IPS-18a (cell line): Measurements from ENCODE around the gene PLD5.
A peak's percentile ranks its signal among the peaks of the same experiment; 100 is the strongest.

Source experiments
- H3K27ac ChIP-seq: one replicate; pipeline ENCODE4 v1.5.1; 2013; ENCODE audit warnings: low read length
- H3K27me3 ChIP-seq: one replicate; pipeline ENCODE4 v1.6.1; 2013; ENCODE audit warnings: mild to moderate bottlenecking, low read length; ENCODE audit not compliant: control insufficient read depth, insufficient read depth
- H3K36me3 ChIP-seq: one replicate; pipeline ENCODE4 v1.6.1; 2013; ENCODE audit warnings: low read depth, low read length; ENCODE audit not compliant: control insufficient read depth
- H3K4me1 ChIP-seq: one replicate; pipeline ENCODE4 v1.6.1; 2013; ENCODE audit warnings: low read depth, low read length; ENCODE audit not compliant: control insufficient read depth
- H3K4me3 ChIP-seq: one replicate; pipeline ENCODE4 v1.5.1; 2013; ENCODE audit warnings: low read length
- H3K9ac ChIP-seq: one replicate; pipeline ENCODE4 v1.6.1; 2013; ENCODE audit warnings: mild to moderate bottlenecking, low read length, moderate library complexity
- H3K9me3 ChIP-seq: one replicate; pipeline ENCODE4 v1.6.1; 2013; ENCODE audit warnings: low read depth, low read length; ENCODE audit not compliant: control insufficient read depth

The PLD5 gene

DNA sequence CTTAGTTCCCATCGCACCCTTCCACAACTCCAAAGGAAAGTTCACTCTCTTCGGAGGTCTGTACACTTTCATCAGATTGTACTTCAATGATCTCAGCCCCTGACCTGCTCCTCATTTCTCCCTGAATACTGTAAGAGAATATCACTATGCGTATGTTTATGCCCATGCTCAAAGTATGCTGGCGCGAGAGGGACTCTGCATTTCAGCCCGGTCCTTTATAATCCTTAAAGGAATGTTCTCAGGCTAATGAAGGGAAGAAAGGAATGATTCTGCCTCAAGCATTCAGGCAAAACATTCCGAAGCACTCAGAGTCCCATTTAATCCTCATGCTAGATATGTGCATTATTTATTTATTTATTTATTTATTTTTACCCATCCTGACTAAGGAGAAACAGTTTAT, 76.8 kb downstream of the PLD5 start:
- Histone ChIP-seq H3K27ac (no peak overlapping the region), H3K4me1 (peaks cover 32% of the 10 kb centered on the region), H3K9ac (no peak overlapping the region), H3K36me3 (no peaks in the 10 kb centered on the region), H3K9me3 (no peaks in the 10 kb centered on the region), H3K27me3 (no peaks in the 10 kb centered on the region), H3K4me3 (peak overlapping the region; percentile 21)

GRCh38 chr1:242440757-242441156, 83.7 kb downstream of the PLD5 start:
- H3K4me1 ChIP-seq, result no peaks in the 10 kb centered on the region
- no peak overlapping the region for H3K4me3 ChIP-seq
- no peaks in the 10 kb centered on the region for H3K36me3 ChIP-seq
- H3K9ac ChIP-seq, result no peak overlapping the region
- no peaks in the 10 kb centered on the region for H3K9me3 ChIP-seq
- H3K27ac ChIP-seq, result no peak overlapping the region
- H3K27me3 ChIP-seq, result no peaks in the 10 kb centered on the region

- Histone ChIP-seq H3K9ac (no peak overlapping the region), H3K27me3 (no peaks in the 10 kb centered on the region), H3K4me3 (no peak overlapping the region), H3K4me1 (no peaks in the 10 kb centered on the region), H3K27ac (no peak overlapping the region), H3K9me3 (no peaks in the 10 kb centered on the region), H3K36me3 (no peaks in the 10 kb centered on the region)
Measured at GRCh38 chr1:242435200-242435599, 89.3 kb downstream of the PLD5 start.

DNA sequence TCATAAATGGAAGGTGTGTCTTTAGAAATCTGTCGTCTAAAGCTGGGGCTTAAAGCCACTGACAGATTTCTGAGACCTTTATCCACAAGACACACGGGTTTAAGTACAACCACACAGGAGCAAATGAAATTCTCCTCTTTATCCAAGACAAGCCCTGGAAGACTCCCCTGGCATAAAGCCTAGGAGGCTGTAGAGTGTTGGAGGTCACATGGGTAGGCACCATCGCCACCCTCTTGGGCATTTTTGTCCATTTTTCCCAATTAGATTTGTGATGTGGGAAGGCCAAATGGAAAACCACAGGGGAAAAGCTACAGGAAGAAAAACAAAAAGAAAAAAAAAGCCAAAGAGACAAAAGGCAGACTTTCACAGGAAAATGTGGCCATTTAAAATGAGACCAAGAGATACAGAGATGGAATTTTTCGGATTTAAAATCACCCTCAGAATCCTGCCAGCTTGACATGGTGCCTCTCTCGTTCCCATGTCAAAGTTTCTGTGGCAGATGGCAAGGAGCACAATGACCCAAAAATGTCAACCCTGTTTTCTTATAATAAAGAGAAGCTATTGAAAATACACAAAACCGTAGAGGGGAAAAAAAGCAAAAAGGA, 91.9 kb downstream of the PLD5 start:
- no peak overlapping the region for H3K27ac ChIP-seq
- no peak overlapping the region for H3K4me3 ChIP-seq
- no peaks in the 10 kb centered on the region for H3K4me1 ChIP-seq
- no peaks in the 10 kb centered on the region for H3K36me3 ChIP-seq
- H3K9ac ChIP-seq, result no peak overlapping the region
- no peaks in the 10 kb centered on the region for H3K27me3 ChIP-seq
- no peaks in the 10 kb centered on the region for H3K9me3 ChIP-seq

GRCh38 chr1:242431786-242432185, 92.7 kb downstream of the PLD5 start:
- Histone ChIP-seq H3K4me1 (no peaks in the 10 kb centered on the region), H3K27me3 (no peaks in the 10 kb centered on the region), H3K9ac (no peak overlapping the region), H3K9me3 (no peaks in the 10 kb centered on the region), H3K27ac (no peak overlapping the region), H3K4me3 (no peak overlapping the region), H3K36me3 (no peaks in the 10 kb centered on the region)

GRCh38 chr1:242430956-242431355, 93.5 kb downstream of the PLD5 start:
- no peaks in the 10 kb centered on the region for H3K9me3 ChIP-seq
- H3K36me3 ChIP-seq, result no peaks in the 10 kb centered on the region
- no peak overlapping the region for H3K27ac ChIP-seq
- no peaks in the 10 kb centered on the region for H3K4me1 ChIP-seq
- H3K4me3 ChIP-seq, result no peak overlapping the region
- H3K9ac ChIP-seq, result no peak overlapping the region
- H3K27me3 ChIP-seq, result no peaks in the 10 kb centered on the region

- H3K27ac ChIP-seq, result no peak overlapping the region
- no peak overlapping the region for H3K4me3 ChIP-seq
- no peaks in the 10 kb centered on the region for H3K4me1 ChIP-seq
- H3K9ac ChIP-seq, result no peak overlapping the region
- no peaks in the 10 kb centered on the region for H3K36me3 ChIP-seq
- no peaks in the 10 kb centered on the region for H3K9me3 ChIP-seq
- no peaks in the 10 kb centered on the region for H3K27me3 ChIP-seq
Measured at GRCh38 chr1:242428399-242429190, 95.9 kb downstream of the PLD5 start.

DNA sequence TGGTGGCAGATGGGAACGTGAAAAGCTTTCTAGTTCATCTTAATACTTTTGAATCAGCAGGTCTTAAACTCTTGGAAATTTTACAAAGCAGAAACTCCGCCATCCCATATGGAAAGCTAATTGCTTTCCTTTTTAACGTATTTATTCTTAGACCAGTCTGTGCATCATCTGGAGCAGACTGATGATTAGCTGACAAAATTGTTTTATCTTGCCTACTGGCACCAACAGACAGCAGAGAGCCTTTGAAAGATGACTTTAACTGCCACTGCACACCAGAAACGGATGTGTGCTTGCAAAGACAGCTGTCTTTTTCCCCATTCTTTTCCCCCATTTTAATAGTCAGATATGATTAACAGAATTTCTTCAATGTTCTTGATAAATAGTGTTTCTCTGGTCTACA, 97.0 kb downstream of the PLD5 start:
- H3K27ac ChIP-seq, result no peak overlapping the region
- H3K9me3 ChIP-seq, result no peaks in the 10 kb centered on the region
- no peak overlapping the region for H3K9ac ChIP-seq
- H3K4me1 ChIP-seq, result no peaks in the 10 kb centered on the region
- no peak overlapping the region for H3K4me3 ChIP-seq
- H3K27me3 ChIP-seq, result no peaks in the 10 kb centered on the region
- H3K36me3 ChIP-seq, result no peaks in the 10 kb centered on the region

GRCh38 chr1:242426271-242426905, 98.1 kb downstream of the PLD5 start:
- Histone ChIP-seq H3K9me3 (no peaks in the 10 kb centered on the region), H3K4me3 (no peak overlapping the region), H3K27ac (no peak overlapping the region), H3K9ac (no peak overlapping the region), H3K36me3 (no peaks in the 10 kb centered on the region), H3K4me1 (no peaks in the 10 kb centered on the region), H3K27me3 (no peaks in the 10 kb centered on the region)

- no peaks in the 10 kb centered on the region for H3K9me3 ChIP-seq
- H3K36me3 ChIP-seq, result no peaks in the 10 kb centered on the region
- no peak overlapping the region for H3K9ac ChIP-seq
- no peaks in the 10 kb centered on the region for H3K4me1 ChIP-seq
- H3K27me3 ChIP-seq, result no peaks in the 10 kb centered on the region
- no peak overlapping the region for H3K27ac ChIP-seq
- H3K4me3 ChIP-seq, result no peak overlapping the region
Measured at GRCh38 chr1:242425232-242425631, 99.3 kb downstream of the PLD5 start.

- no peaks in the 10 kb centered on the region for H3K9me3 ChIP-seq
- H3K4me1 ChIP-seq, result peaks cover 9% of the 10 kb centered on the region
- H3K27me3 ChIP-seq, result no peaks in the 10 kb centered on the region
- no peak overlapping the region for H3K9ac ChIP-seq
- no peaks in the 10 kb centered on the region for H3K36me3 ChIP-seq
- H3K4me3 ChIP-seq, result no peak overlapping the region
- H3K27ac ChIP-seq, result no peak overlapping the region
Measured at GRCh38 chr1:242416657-242417056, 107.8 kb downstream of the PLD5 start.

DNA sequence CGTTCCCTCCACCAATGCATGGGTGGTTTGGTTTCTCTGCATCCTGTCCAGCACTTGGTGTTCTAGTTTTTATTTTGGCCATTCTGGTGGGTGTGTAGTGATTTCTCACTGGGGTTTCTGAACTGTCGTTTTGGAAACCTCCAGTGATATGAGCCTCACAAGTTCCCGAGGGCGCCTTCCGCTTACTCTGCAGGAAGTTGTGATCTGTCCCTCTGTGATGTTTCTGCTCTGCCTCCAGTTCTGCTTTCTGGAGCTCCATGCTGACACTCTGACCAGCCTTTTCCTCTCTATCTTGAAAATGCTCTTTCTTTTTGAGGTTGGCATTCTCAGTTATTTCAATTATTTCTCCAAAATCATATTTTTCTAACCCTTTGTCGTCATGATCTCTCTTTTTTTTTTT, 111.6 kb downstream of the PLD5 start:
- H3K4me3 ChIP-seq, result no peak overlapping the region
- no peak overlapping the region for H3K9ac ChIP-seq
- no peaks in the 10 kb centered on the region for H3K9me3 ChIP-seq
- no peak overlapping the region for H3K27ac ChIP-seq
- H3K36me3 ChIP-seq, result no peaks in the 10 kb centered on the region
- peaks cover 9% of the 10 kb centered on the region for H3K4me1 ChIP-seq
- H3K27me3 ChIP-seq, result no peaks in the 10 kb centered on the region
